CD14-positive monocyte (primary cell): ENCODE measurements around the gene PTPRD. TPM values are rescaled to one million over a fixed set of nuclear protein-coding genes. Genes with fewer than 3 reads are reported as not detected.

Experiments used
- DNase-seq, 3 donors: peaks; one replicate each; pipeline ENCODE4 v3.0.0-alpha.2; 2011 to 2022
- H2AFZ ChIP-seq: 2 replicates; pipeline ENCODE4 v1.6.0; 2012; ENCODE audit warnings: mild to moderate bottlenecking, low read depth, low read length, inconsistent platforms; ENCODE audit not compliant: insufficient read depth, poor library complexity, severe bottlenecking
- H3K27ac ChIP-seq, 2 donors: 1 replicate in 1 of 2; 2 replicates in 1 of 2; pipeline ENCODE4 v1.5.1; 2012 to 2013; ENCODE audit warnings: low read length in 2 of 2, control low read depth in 1 of 2, inconsistent platforms in 1 of 2, low read depth in 1 of 2, mild to moderate bottlenecking in 1 of 2
- H3K27me3 ChIP-seq, 2 donors: one replicate each; pipeline versions ENCODE4 v1.6.0 to v1.6.1; 2011 to 2013; ENCODE audit warnings: low read length in 2 of 2; ENCODE audit not compliant: control insufficient read depth in 2 of 2, insufficient read depth in 2 of 2
- H3K36me3 ChIP-seq, 2 donors: replicated peaks in 1 of 2; 1 replicate in 1 of 2; 2 replicates in 1 of 2; pipeline versions ENCODE4 v1.5.1 to v1.6.1; 2012 to 2013; ENCODE audit warnings: low read length in 2 of 2, control low read depth in 1 of 2, inconsistent platforms in 1 of 2, mild to moderate bottlenecking in 1 of 2; ENCODE audit not compliant: insufficient read depth in 2 of 2, control insufficient read depth in 1 of 2
- H3K4me1 ChIP-seq, 2 donors: 1 replicate in 1 of 2; 2 replicates in 1 of 2; pipeline versions ENCODE4 v1.5.1 to v1.6.1; 2012 to 2013; ENCODE audit warnings: low read length in 2 of 2, control low read depth in 1 of 2, inconsistent platforms in 1 of 2, mild to moderate bottlenecking in 1 of 2, moderate library complexity in 1 of 2; ENCODE audit not compliant: insufficient read depth in 2 of 2, control insufficient read depth in 1 of 2
- H3K4me2 ChIP-seq: replicated peaks from 2 replicates; pipeline ENCODE3; 2012; ENCODE audit warnings: low read length, moderate library complexity, mild to moderate bottlenecking; ENCODE audit not compliant: poor library complexity, severe bottlenecking; ENCODE audit errors: extremely low read depth
- H3K4me3 ChIP-seq, 3 experiments: fragments of 200-600 bp in 1 of 3; sonication (generic) in 1 of 3; replicated peaks in 1 of 3; 1 replicate in 2 of 3; 2 replicates in 1 of 3; pipeline ENCODE4 v1.5.1; 2011 to 2013; ENCODE audit warnings: low read length in 3 of 3, mild to moderate bottlenecking in 3 of 3, control low read depth in 2 of 3, low read depth in 2 of 3, inconsistent platforms in 1 of 3, moderate library complexity in 1 of 3
- H3K79me2 ChIP-seq: 2 replicates; pipeline ENCODE4 v1.6.0; 2012; ENCODE audit warnings: mild to moderate bottlenecking, control low read depth, inconsistent platforms, low read length, moderate library complexity; ENCODE audit not compliant: insufficient read depth
- H3K9ac ChIP-seq: 2 replicates; pipeline ENCODE4 v1.6.0; 2017; ENCODE audit warnings: low read length, mild to moderate bottlenecking; ENCODE audit not compliant: insufficient read depth, poor library complexity, severe bottlenecking
- H3K9me3 ChIP-seq, 2 donors: replicated peaks in 1 of 2; 1 replicate in 1 of 2; 2 replicates in 1 of 2; pipeline versions ENCODE4 v1.5.1 to v1.6.1; 2012 to 2013; ENCODE audit warnings: low read length in 2 of 2, control low read depth in 1 of 2; ENCODE audit not compliant: control insufficient read depth in 1 of 2, insufficient read depth in 1 of 2
- H4K20me1 ChIP-seq: 2 replicates; pipeline ENCODE4 v1.6.0; 2012; ENCODE audit warnings: mild to moderate bottlenecking, low read length, control low read depth, moderate library complexity; ENCODE audit not compliant: insufficient read depth
- H3K27ac Mint-ChIP-seq, 7 donors: one replicate each; pipeline ENCODE4 v1.8.0; 2020; ENCODE audit warnings: mild to moderate bottlenecking in 7 of 7, mixed read lengths in 7 of 7, moderate library complexity in 6 of 7, inconsistent platforms in 2 of 7
- H3K27me3 Mint-ChIP-seq, 3 donors: one replicate each; pipeline ENCODE4 v1.8.0; 2021 to 2022; ENCODE audit warnings: low read depth in 3 of 3, mild to moderate bottlenecking in 3 of 3, mixed read lengths in 3 of 3, moderate library complexity in 3 of 3, inconsistent platforms in 1 of 3
- H3K36me3 Mint-ChIP-seq, 2 donors: one replicate each; pipeline ENCODE4 v1.8.0; 2020; ENCODE audit warnings: mixed read lengths in 2 of 2, inconsistent platforms in 1 of 2, mild to moderate bottlenecking in 1 of 2
- H3K4me1 Mint-ChIP-seq: one replicate; pipeline ENCODE4 v1.8.0; 2020; ENCODE audit warnings: mild to moderate bottlenecking, mixed read lengths
- H3K4me3 Mint-ChIP-seq, 2 donors: one replicate each; pipeline ENCODE4 v1.8.0; 2020; ENCODE audit warnings: mild to moderate bottlenecking in 2 of 2, mixed read lengths in 2 of 2, moderate library complexity in 1 of 2
- H3K9me3 Mint-ChIP-seq, 7 donors: one replicate each; pipeline ENCODE4 v1.8.0; 2020 to 2022; ENCODE audit warnings: mixed read lengths in 7 of 7, mild to moderate bottlenecking in 6 of 7, moderate library complexity in 6 of 7, inconsistent platforms in 2 of 7
- CTCF ChIP-seq: fragments of 200-600 bp; IDR thresholded peaks from one replicate; pipeline ENCODE4 v1.8.0; 2022; ENCODE audit warnings: antibody characterized with exemption, mild to moderate bottlenecking
- WGBS: methylation state at CpG from one replicate; pipeline ENCODE4 v1.1.5; 2013; ENCODE audit warnings: missing lambda C conversion rate; ENCODE audit not compliant: insufficient coverage; 5-methylcytosine and 5-hydroxymethylcytosine counted together
- intact Hi-C, 2 donors: fragments of 100-400 bp; cut with micrococcal nuclease; formaldehyde crosslinking; loops; one replicate each; pipeline versions ENCODE4 v1.15.0 to v1.15.1; 2023
- polyA plus RNA-seq, 3 donors: library from polyadenylated mRNA; depleted of rRNA in 1 of 3; unstranded in 2 of 3; stranded (reverse) in 1 of 3; fragments of 300-500 nt in 2 of 3; fragments of >200 nt in 1 of 3; fragmentation: Illumina TruSeq in 2 of 3; gene quantifications; 1 replicate in 2 of 3; 2 replicates in 1 of 3; pipeline ENCODE4 v1.2.3, GENCODE V29; 2012 to 2021

PTPRD gene
- polyA plus RNA-seq, 3 donors, result not detected

GRCh38 chr9:10436756-10437155, 176.0 kb downstream of the PTPRD start:
- H3K27ac ChIP-seq, result no peak overlapping the region
- no peak for DNase-seq
- no peak overlapping the region for H3K4me3 Mint-ChIP-seq
- H3K27me3 Mint-ChIP-seq, result no peaks in the 10 kb centered on the region
- no peaks in the 10 kb centered on the region for H3K4me1 Mint-ChIP-seq
- H3K36me3 Mint-ChIP-seq, result no peaks in the 10 kb centered on the region
- WGBS, result 100% methylated on average over 1 of the region's 4 CpGs
- no peak overlapping the region for H3K4me2 ChIP-seq
- no peak overlapping the region for H3K9ac ChIP-seq
- H3K4me1 ChIP-seq, result no peaks in the 10 kb centered on the region
- no peaks in the 10 kb centered on the region for H3K9me3 ChIP-seq
- intact Hi-C loops, result no loop called here
- no peaks in the 10 kb centered on the region for H4K20me1 ChIP-seq
- H3K79me2 ChIP-seq, result no peaks in the 10 kb centered on the region
- H3K9me3 Mint-ChIP-seq, result peaks cover 0 to 2% (median 0%) of the 10 kb centered on the region in 7 donors
- no peaks in the 10 kb centered on the region for H3K27me3 ChIP-seq
- no peak overlapping the region for H3K27ac Mint-ChIP-seq
- no peaks in the 10 kb centered on the region for H3K36me3 ChIP-seq
- TF ChIP-seq CTCF, result no peak
- no peak overlapping the region for H2AFZ ChIP-seq
- no peak overlapping the region for H3K4me3 ChIP-seq

GRCh38 chr9:10434412-10434811, 178.4 kb downstream of the PTPRD start:
- Mint-ChIP-seq H3K4me3 (no peak overlapping the region), H3K27me3 (no peaks in the 10 kb centered on the region), H3K36me3 (no peaks in the 10 kb centered on the region), H3K4me1 (no peaks in the 10 kb centered on the region), H3K27ac (no peak overlapping the region), H3K9me3 (no peaks in the 10 kb centered on the region)
- Histone ChIP-seq H3K9me3 (no peaks in the 10 kb centered on the region), H4K20me1 (no peaks in the 10 kb centered on the region), H3K4me3 (no peak overlapping the region), H3K27me3 (no peaks in the 10 kb centered on the region), H3K27ac (no peak overlapping the region), H3K9ac (no peak overlapping the region), H3K4me2 (no peak overlapping the region), H3K79me2 (no peaks in the 10 kb centered on the region), H3K36me3 (no peaks in the 10 kb centered on the region), H3K4me1 (no peaks in the 10 kb centered on the region), H2AFZ (no peak overlapping the region)
- no peak for DNase-seq
- intact Hi-C loops, result no loop called here
- WGBS, result no CpG with 5 or more reads among the region's 1 CpG
- TF ChIP-seq CTCF, result no peak
